Gastroesophageal sphincter (tissue), 4 donors: ENCODE data around the gene ZMIZ1. TPM values are rescaled to one million over a fixed set of nuclear protein-coding genes. Genes with fewer than 3 reads are reported as not detected.

Experiments
- ATAC-seq: fragments of 150-250 bp; one replicate; pipeline ENCODE4 v1.9.1; 2016; ENCODE audit warnings: mild to moderate bottlenecking, moderate library complexity
- H3K27ac ChIP-seq, 4 donors: fragments of 200-600 bp; sonication (generic) in 3 of 4; 1 replicate in 3 of 4; 2 replicates in 1 of 4; pipeline ENCODE4 v1.5.1; 2016 to 2019
- H3K27me3 ChIP-seq: fragments of 200-600 bp; sonication (generic); one replicate; pipeline ENCODE4 v1.5.1; 2019
- H3K36me3 ChIP-seq, 2 donors: fragments of 200-600 bp; sonication (generic); one replicate each; pipeline ENCODE4 v1.5.1; 2019; ENCODE audit warnings: control low read depth in 1 of 2
- H3K4me1 ChIP-seq, 3 donors: fragments of 200-600 bp; sonication (generic); 1 replicate in 2 of 3; 2 replicates in 1 of 3; pipeline ENCODE4 v1.5.1; 2016 to 2019; ENCODE audit warnings: control low read depth in 2 of 3
- H3K4me3 ChIP-seq, 2 donors: fragments of 200-600 bp; sonication (generic); one replicate each; pipeline ENCODE4 v1.5.1; 2019; ENCODE audit warnings: mild to moderate bottlenecking in 1 of 2, moderate library complexity in 1 of 2
- H3K9me3 ChIP-seq, 3 donors: fragments of 200-600 bp; sonication (generic); one replicate each; pipeline ENCODE4 v1.5.1; 2017 to 2019; ENCODE audit warnings: control low read depth in 2 of 3
- CTCF ChIP-seq, 4 experiments: fragments of 200-600 bp in 2 of 4; fragments of 450-650 bp in 2 of 4; sonication (generic) in 1 of 4; IDR thresholded peaks; one replicate each; pipeline ENCODE4 v1.5.1; 2017 to 2019; ENCODE audit warnings: antibody characterized with exemption in 4 of 4, mild to moderate bottlenecking in 2 of 4, moderate library complexity in 2 of 4
- EP300 ChIP-seq: sonication (generic); formaldehyde crosslinking; IDR thresholded peaks from one replicate; pipeline ENCODE4 v1.6.1; 2017; ENCODE audit warnings: antibody characterized with exemption, mild to moderate bottlenecking
- POLR2A ChIP-seq, 2 donors: fragments of 450-650 bp; IDR thresholded peaks; one replicate each; pipeline ENCODE4 v1.6.1; 2017; ENCODE audit warnings: antibody characterized with exemption in 2 of 2, mild to moderate bottlenecking in 2 of 2, moderate library complexity in 1 of 2
- POLR2AphosphoS5 ChIP-seq: sonication (generic); formaldehyde crosslinking; IDR thresholded peaks from one replicate; pipeline ENCODE4 v1.6.1; 2017; ENCODE audit warnings: antibody characterized with exemption
- WGBS, 2 donors: methylation state at CpG; one replicate each; pipeline ENCODE4 v1.1.5; 2018; ENCODE audit warnings: low coverage in 1 of 2; 5-methylcytosine and 5-hydroxymethylcytosine counted together
- total RNA-seq, 4 donors: library from RNA; depleted of rRNA; stranded (reverse); fragments of >200 nt; gene quantifications; one replicate each; pipeline ENCODE4 v1.1.0, GENCODE V29; 2016

Gene ZMIZ1
- total RNA-seq, 4 donors from 2014 or later: 36.3 to 79.2 (median 67.1) TPM

GRCh38 chr10:79324032-79324695, 255.4 kb downstream of the ZMIZ1 start:
- Histone ChIP-seq H3K36me3 (no peaks in the 10 kb centered on the region), H3K4me1 (no peaks in the 10 kb centered on the region), H3K9me3 (no peaks in the 10 kb centered on the region), H3K4me3 (no peak overlapping the region), H3K27me3 (no peaks in the 10 kb centered on the region), H3K27ac (no peak overlapping the region)
- ATAC-seq: no peak
- 64 to 77% methylated on average over 5 of the region's 10 CpGs for WGBS, 2 donors
- TF ChIP-seq POLR2A (IDR thresholded peaks at IDR 0.05) (no peak), CTCF (IDR thresholded peaks at IDR 0.05) (no peak), EP300 (no peak), POLR2AphosphoS5 (no peak)

GRCh38 chr10:79326361-79327089, 257.8 kb downstream of the ZMIZ1 start:
- no peak for TF ChIP-seq CTCF (IDR thresholded peaks at IDR 0.05)
- no peak for TF ChIP-seq POLR2A (IDR thresholded peaks at IDR 0.05)
- TF ChIP-seq EP300: no peak
- TF ChIP-seq POLR2AphosphoS5: no peak
- no peak for ATAC-seq
- Histone ChIP-seq H3K27me3 (no peaks in the 10 kb centered on the region), H3K4me3 (no peak overlapping the region), H3K4me1 (no peaks in the 10 kb centered on the region), H3K36me3 (no peaks in the 10 kb centered on the region), H3K9me3 (no peaks in the 10 kb centered on the region), H3K27ac (no peak overlapping the region)
- WGBS, 2 donors: 96% methylated on average over 3 of the region's 3 CpGs; no CpG with 5 or more reads in 1 of the 2 donors

- no peak overlapping the region for H3K27ac ChIP-seq
- no peaks in the 10 kb centered on the region for H3K4me1 ChIP-seq
- ATAC-seq: no peak
- no peak overlapping the region for H3K4me3 ChIP-seq
- 91 to 100% methylated on average over 1 to 6 of the region's 8 CpGs for WGBS, 2 donors
- H3K36me3 ChIP-seq: no peaks in the 10 kb centered on the region
- no peak for TF ChIP-seq CTCF (IDR thresholded peaks at IDR 0.05)
- no peak for TF ChIP-seq POLR2AphosphoS5
- TF ChIP-seq EP300: no peak
- TF ChIP-seq POLR2A (IDR thresholded peaks at IDR 0.05): no peak
- no peaks in the 10 kb centered on the region for H3K9me3 ChIP-seq
- H3K27me3 ChIP-seq: no peaks in the 10 kb centered on the region
Measured at GRCh38 chr10:79327090-79327457, 258.3 kb downstream of the ZMIZ1 start.

- Histone ChIP-seq H3K27ac (no peak overlapping the region), H3K4me3 (no peak overlapping the region), H3K9me3 (no peaks in the 10 kb centered on the region), H3K36me3 (no peaks in the 10 kb centered on the region), H3K4me1 (no peaks in the 10 kb centered on the region), H3K27me3 (no peaks in the 10 kb centered on the region)
- 93% methylated on average over 3 of the region's 6 CpGs; no CpG with 5 or more reads in 1 of the 2 donors for WGBS, 2 donors
- ATAC-seq: no peak
- TF ChIP-seq POLR2A (IDR thresholded peaks at IDR 0.05): no peak
- no peak for TF ChIP-seq EP300
Measured at GRCh38 chr10:79328147-79328701, 259.5 kb downstream of the ZMIZ1 start.

- H3K9me3 ChIP-seq: no peaks in the 10 kb centered on the region
- ATAC-seq: no peak
- WGBS, 2 donors: 88 to 100% methylated on average over 2 to 5 of the region's 14 CpGs
- H3K4me1 ChIP-seq: no peaks in the 10 kb centered on the region
- no peak overlapping the region for H3K27ac ChIP-seq
- H3K27me3 ChIP-seq: no peaks in the 10 kb centered on the region
- TF ChIP-seq POLR2A (IDR thresholded peaks at IDR 0.05): no peak
- TF ChIP-seq CTCF (IDR thresholded peaks at IDR 0.05): no peak
- TF ChIP-seq EP300: no peak
- TF ChIP-seq POLR2AphosphoS5: no peak
- H3K4me3 ChIP-seq: no peak overlapping the region
- H3K36me3 ChIP-seq: no peaks in the 10 kb centered on the region
Measured at GRCh38 chr10:79328737-79329504, 260.2 kb downstream of the ZMIZ1 start.
